ENCODE data around the gene HMX1. TPM values are rescaled to one million over a fixed set of nuclear protein-coding genes. Genes with fewer than 3 reads are reported as not detected.

Gene HMX1
- total and polyA plus RNA-seq, 9 donors: not detected

GRCh38 chr4:8836664-8837171 lies 34.9 kb downstream of the HMX1 start:
- Histone ChIP-seq H3K9me3 (no peaks in the 10 kb centered on the region), H3K27me3 (no peaks in the 10 kb centered on the region), H3K4me3 (no peak overlapping the region), H3K4me1 (ENCODE audit: insufficient read depth) (no peaks in the 10 kb centered on the region), H3K27ac (no peak overlapping the region), H3K36me3 (no peaks in the 10 kb centered on the region)
- no peak for TF ChIP-seq CTCF (IDR thresholded peaks at IDR 0.05)
- TF ChIP-seq EP300 (IDR thresholded peaks at IDR 0.05): no peak
- TF ChIP-seq POLR2A (IDR thresholded peaks at IDR 0.05): no peak
- DNase-seq: peak in 2 of 5 donors; percentile 10 to 13
- WGBS, 3 donors: 78 to 83% (median 79%) methylated on average over 18 of the region's 18 CpGs
- intact Hi-C loops (cut with DNase I): no loop called here

GRCh38 chr4:8835521-8836365 lies 35.9 kb downstream of the HMX1 start:
- Histone ChIP-seq H3K4me1 (ENCODE audit: insufficient read depth) (no peaks in the 10 kb centered on the region), H3K9me3 (no peaks in the 10 kb centered on the region), H3K36me3 (no peaks in the 10 kb centered on the region), H3K27ac (no peak overlapping the region), H3K4me3 (no peak overlapping the region), H3K27me3 (no peaks in the 10 kb centered on the region)
- 65 to 77% (median 71%) methylated on average over 15 of the region's 15 CpGs for WGBS, 3 donors
- intact Hi-C loops (cut with DNase I): no loop called here
- TF ChIP-seq POLR2A (IDR thresholded peaks at IDR 0.05) (no peak), EP300 (IDR thresholded peaks at IDR 0.05) (no peak), CTCF (IDR thresholded peaks at IDR 0.05) (no peak)
- DNase-seq: peak in 1 of 5 donors; percentile 2

- H3K36me3 ChIP-seq: no peaks in the 10 kb centered on the region
- WGBS, 3 donors: 40 to 52% (median 42%) methylated on average over 11 of the region's 11 CpGs
- no peaks in the 10 kb centered on the region for H3K4me1 ChIP-seq (ENCODE audit: insufficient read depth)
- H3K4me3 ChIP-seq: no peak overlapping the region
- no peak overlapping the region for H3K27ac ChIP-seq
- intact Hi-C loops (cut with DNase I): no loop called here
- H3K9me3 ChIP-seq: no peaks in the 10 kb centered on the region
- H3K27me3 ChIP-seq: no peaks in the 10 kb centered on the region
- no peak for TF ChIP-seq POLR2A (IDR thresholded peaks at IDR 0.05)
- no peak for TF ChIP-seq EP300 (IDR thresholded peaks at IDR 0.05)
- TF ChIP-seq CTCF (IDR thresholded peaks at IDR 0.05): no peak
- DNase-seq: peak in 1 of 5 donors; percentile 4
Observed at GRCh38 chr4:8834681-8835220, 36.9 kb downstream of the HMX1 start.

GRCh38 chr4:8832113-8832915 lies 39.3 kb downstream of the HMX1 start:
- WGBS, 3 donors: 20 to 24% (median 20%) methylated on average over 18 of the region's 18 CpGs
- Histone ChIP-seq H3K27me3 (no peaks in the 10 kb centered on the region), H3K4me3 (no peak overlapping the region), H3K27ac (no peak overlapping the region), H3K4me1 (ENCODE audit: insufficient read depth) (no peaks in the 10 kb centered on the region), H3K36me3 (no peaks in the 10 kb centered on the region), H3K9me3 (no peaks in the 10 kb centered on the region)
- no peak for TF ChIP-seq CTCF (IDR thresholded peaks at IDR 0.05)
- TF ChIP-seq POLR2A (IDR thresholded peaks at IDR 0.05): no peak
- TF ChIP-seq EP300 (IDR thresholded peaks at IDR 0.05): no peak
- intact Hi-C loops (cut with DNase I): no loop called here
- DNase-seq: peak in 3 of 5 donors; percentile 0 to 5 (median 2)
